Vagina (tissue), 2 donors: ENCODE measurements around the gene TGM6.

Experiments used
- CTCF ChIP-seq, 3 experiments: fragments of 450-650 bp in 2 of 3; fragments of 200-600 bp in 1 of 3; sonication (generic) in 1 of 3; IDR thresholded peaks; one replicate each; pipeline ENCODE4 v1.5.1; 2017 to 2019; ENCODE audit warnings: antibody characterized with exemption in 3 of 3, mild to moderate bottlenecking in 2 of 3, moderate library complexity in 2 of 3
- POLR2A ChIP-seq, 2 donors: fragments of 450-650 bp; IDR thresholded peaks; one replicate each; pipeline ENCODE4 v1.6.1; 2017; ENCODE audit warnings: antibody characterized with exemption in 2 of 2, mild to moderate bottlenecking in 2 of 2, moderate library complexity in 2 of 2
- POLR2AphosphoS5 ChIP-seq, 2 donors: sonication (generic); formaldehyde crosslinking; IDR thresholded peaks; one replicate each; pipeline ENCODE4 v1.9.0; 2017; ENCODE audit warnings: antibody characterized with exemption in 2 of 2, mild to moderate bottlenecking in 2 of 2, low read depth in 1 of 2; ENCODE audit not compliant: insufficient read depth in 1 of 2

GRCh38 chr20:2405693-2406065 lies 25.0 kb downstream of the TGM6 start:
- TF ChIP-seq POLR2A (IDR thresholded peaks at IDR 0.05) (no peak), CTCF (IDR thresholded peaks at IDR 0.05) (no peak), POLR2AphosphoS5 (IDR thresholded peaks at IDR 0.05; ENCODE audit: insufficient read depth in 1 of 2, low read depth in 1 of 2) (no peak)
